Measurements from ENCODE around the gene GAPVD1. TPM values are rescaled to one million over a fixed set of nuclear protein-coding genes. Genes with fewer than 3 reads are reported as not detected.
"Not testable (repeated sequence)": the region's sequence is repeated elsewhere in the genome, so short reads cannot be mapped to it uniquely, and the experiment has no call there.

Gene GAPVD1
- total and polyA plus RNA-seq, 12 donors, result 6.9 to 40.0 (median 34.5) TPM

- ATAC-seq, result no peak
- Histone ChIP-seq H3K9me3 (no peaks in the 10 kb centered on the region), H3K27ac (no peak overlapping the region), H3K36me3 (peaks cover 0 to 16% (median 0%) of the 10 kb centered on the region in 9 donors), H3K4me1 (peaks cover 0 to 30% (median 11%) of the 10 kb centered on the region in 9 donors), H3K27me3 (no peaks in the 10 kb centered on the region), H3K4me3 (no peak overlapping the region)
- intact Hi-C loops (cut with DNase I), result no loop called here
- no peak for TF ChIP-seq CTCF (IDR thresholded peaks at IDR 0.05)
- no peak for DNase-seq
- WGBS, 2 donors, result 95 to 97% methylated on average over 4 of the region's 4 CpGs
Observed at GRCh38 chr9:125276771-125277170, 15.1 kb downstream of the GAPVD1 start.

- peaks cover 0 to 10% (median 0%) of the 10 kb centered on the region in 9 donors for H3K36me3 ChIP-seq
- H3K4me3 ChIP-seq, result no peak overlapping the region
- H3K4me1 ChIP-seq, result peaks cover 0 to 26% (median 11%) of the 10 kb centered on the region in 9 donors
- no peak for DNase-seq
- no peak for ATAC-seq
- H3K27me3 ChIP-seq, result no peaks in the 10 kb centered on the region
- no peak overlapping the region for H3K27ac ChIP-seq
- no peaks in the 10 kb centered on the region for H3K9me3 ChIP-seq
- intact Hi-C loops (cut with DNase I), result no loop called here
- TF ChIP-seq CTCF (IDR thresholded peaks at IDR 0.05), result no peak
Observed at GRCh38 chr9:125277411-125277810, 15.8 kb downstream of the GAPVD1 start.

- ATAC-seq (no peak), DNase-seq (no peak)
- no peak overlapping the region for H3K4me3 ChIP-seq
- 44 to 58% methylated on average over 4 of the region's 4 CpGs for whole genome bisulfite sequencing, 2 donors
- intact Hi-C loops (cut with DNase I), result no loop called here
- H3K9me3 ChIP-seq, result no peaks in the 10 kb centered on the region
- peak overlapping the region in 1 of 10 donors; percentile 10 for H3K27ac ChIP-seq
- H3K36me3 ChIP-seq, result peaks cover 0 to 5% (median 0%) of the 10 kb centered on the region in 9 donors
- peaks cover 0 to 19% (median 12%) of the 10 kb centered on the region in 9 donors for H3K4me1 ChIP-seq
- TF ChIP-seq CTCF (IDR thresholded peaks at IDR 0.05), result no peak
- no peaks in the 10 kb centered on the region for H3K27me3 ChIP-seq
Observed at GRCh38 chr9:125280945-125281344, 19.3 kb downstream of the GAPVD1 start.

- ATAC-seq (peak in 5 of 8 donors; percentile 20 to 79 (median 49)), DNase-seq (peak in 1 of 2 donors; percentile 18)
- Histone ChIP-seq H3K4me1 (peaks cover 0 to 38% (median 22%) of the 10 kb centered on the region in 9 donors), H3K4me3 (no peak overlapping the region), H3K27ac (no peak overlapping the region), H3K27me3 (no peaks in the 10 kb centered on the region), H3K9me3 (no peaks in the 10 kb centered on the region), H3K36me3 (peaks cover 0 to 16% (median 0%) of the 10 kb centered on the region in 9 donors)
- intact Hi-C loops (cut with DNase I), result no loop called here
- TF ChIP-seq CTCF (IDR thresholded peaks at IDR 0.05), result no peak
- 49 to 68% methylated on average over 3 of the region's 3 CpGs for WGBS, 2 donors
Observed at GRCh38 chr9:125284855-125285254, 23.2 kb downstream of the GAPVD1 start.

- WGBS, 2 donors, result 81 to 89% methylated on average over 7 of the region's 7 CpGs
- intact Hi-C loops (cut with DNase I); H3K27ac ChIP-seq; H3K4me3 ChIP-seq; DNase-seq; H3K27me3 ChIP-seq; H3K9me3 ChIP-seq: not testable (repeated sequence)
- Histone ChIP-seq H3K36me3 (peaks cover 0 to 20% (median 4%) of the 10 kb centered on the region in 9 donors), H3K4me1 (peaks cover 0 to 49% (median 22%) of the 10 kb centered on the region in 9 donors)
- peak in 1 of 8 donors; percentile 44 for ATAC-seq
Observed at GRCh38 chr9:125286935-125287433, 25.4 kb downstream of the GAPVD1 start.
